ENCODE data around the gene OSBPL10. TPM values are rescaled to one million over a fixed set of nuclear protein-coding genes. Genes with fewer than 3 reads are reported as not detected.

The OSBPL10 gene
- total RNA-seq, 1 experiment from 2014 or later, result 74.7 TPM

GRCh38 chr3:31763731-31764130 lies 217.3 kb downstream of the OSBPL10 start:
- Mint-ChIP-seq H3K36me3 (ENCODE audit: insufficient read depth, unreplicated experiment) (peaks cover 7% of the 10 kb centered on the region), H3K27me3 (ENCODE audit: unreplicated experiment) (no peaks in the 10 kb centered on the region), H3K4me1 (ENCODE audit: low read depth, unreplicated experiment) (peaks cover 3% of the 10 kb centered on the region), H3K4me3 (ENCODE audit: low read depth, unreplicated experiment) (no peak overlapping the region), H3K27ac (ENCODE audit: unreplicated experiment) (no peak overlapping the region), H3K9me3 (ENCODE audit: low read depth, unreplicated experiment) (no peaks in the 10 kb centered on the region)
- no TSS peak for BruUV-seq (replicated peaks)
- CTCF ChIA-PET, result no interaction called here
- no peak for TF ChIP-seq CTCF (IDR thresholded peaks at IDR 0.05; ENCODE audit: unreplicated experiment)
- intact Hi-C loops (cut with micrococcal nuclease; ENCODE audit: unreplicated experiment), result loop anchor here (10.0 kb wide), 1 partner anchor 149 kb away; no protein-coding TSS in a partner anchor
- DNase-seq, result no peak

- H3K36me3 Mint-ChIP-seq (ENCODE audit: insufficient read depth, unreplicated experiment), result peaks cover 5% of the 10 kb centered on the region
- no peaks in the 10 kb centered on the region for H3K9me3 Mint-ChIP-seq (ENCODE audit: low read depth, unreplicated experiment)
- no peaks in the 10 kb centered on the region for H3K4me1 Mint-ChIP-seq (ENCODE audit: low read depth, unreplicated experiment)
- BruUV-seq (replicated peaks), result no TSS peak
- no peaks in the 10 kb centered on the region for H3K27me3 Mint-ChIP-seq (ENCODE audit: unreplicated experiment)
- H3K4me3 Mint-ChIP-seq (ENCODE audit: low read depth, unreplicated experiment), result no peak overlapping the region
- no peak for DNase-seq
- intact Hi-C loops (cut with micrococcal nuclease; ENCODE audit: unreplicated experiment), result loop anchor here (10.0 kb wide), 1 partner anchor 148 kb away; no protein-coding TSS in a partner anchor
- no peak for TF ChIP-seq CTCF (IDR thresholded peaks at IDR 0.05; ENCODE audit: unreplicated experiment)
- H3K27ac Mint-ChIP-seq (ENCODE audit: unreplicated experiment), result no peak overlapping the region
- CTCF ChIA-PET, result no interaction called here
These were observed 218.1 kb downstream of the OSBPL10 start for GRCh38 chr3:31762888-31763351.

- H3K4me3 Mint-ChIP-seq (ENCODE audit: low read depth, unreplicated experiment), result no peak overlapping the region
- no peaks in the 10 kb centered on the region for H3K9me3 Mint-ChIP-seq (ENCODE audit: low read depth, unreplicated experiment)
- no peak overlapping the region for H3K27ac Mint-ChIP-seq (ENCODE audit: unreplicated experiment)
- H3K27me3 Mint-ChIP-seq (ENCODE audit: unreplicated experiment), result no peaks in the 10 kb centered on the region
- CTCF ChIA-PET, result no interaction called here
- intact Hi-C loops (cut with micrococcal nuclease; ENCODE audit: unreplicated experiment), result loop anchor here (10.0 kb wide), 1 partner anchor 147 kb away; no protein-coding TSS in a partner anchor
- no peak for TF ChIP-seq CTCF (IDR thresholded peaks at IDR 0.05; ENCODE audit: unreplicated experiment)
- peaks cover under 1% of the 10 kb centered on the region for H3K36me3 Mint-ChIP-seq (ENCODE audit: insufficient read depth, unreplicated experiment)
- H3K4me1 Mint-ChIP-seq (ENCODE audit: low read depth, unreplicated experiment), result no peaks in the 10 kb centered on the region
- DNase-seq, result no peak
- no TSS peak for BruUV-seq (replicated peaks)
These were observed 218.8 kb downstream of the OSBPL10 start for GRCh38 chr3:31762097-31762764.

- intact Hi-C loops (cut with micrococcal nuclease; ENCODE audit: unreplicated experiment), result loop anchor here (10.0 kb wide), 1 partner anchor 146 kb away; no protein-coding TSS in a partner anchor
- no peaks in the 10 kb centered on the region for H3K36me3 Mint-ChIP-seq (ENCODE audit: insufficient read depth, unreplicated experiment)
- no peak for TF ChIP-seq CTCF (IDR thresholded peaks at IDR 0.05; ENCODE audit: unreplicated experiment)
These were observed 220.4 kb downstream of the OSBPL10 start for GRCh38 chr3:31760654-31761053.

More at GRCh38 chr3:31760654-31761053, 220.4 kb downstream of the OSBPL10 start:
- CTCF ChIA-PET, result no interaction called here
- Mint-ChIP-seq H3K27me3 (ENCODE audit: unreplicated experiment) (no peaks in the 10 kb centered on the region), H3K4me1 (ENCODE audit: low read depth, unreplicated experiment) (no peaks in the 10 kb centered on the region), H3K9me3 (ENCODE audit: low read depth, unreplicated experiment) (no peaks in the 10 kb centered on the region), H3K27ac (ENCODE audit: unreplicated experiment) (no peak overlapping the region), H3K4me3 (ENCODE audit: low read depth, unreplicated experiment) (no peak overlapping the region)
- DNase-seq, result no peak
- no TSS peak for BruUV-seq (replicated peaks)
